Measurements from ENCODE around the gene PAM16. TPM values are rescaled to one million over a fixed set of nuclear protein-coding genes. Genes with fewer than 3 reads are reported as not detected.

Gene PAM16
- total and polyA plus RNA-seq, 9 of the 15 experiments (the other 6 are each of a cell fraction or from before 2014, with no cell fraction given): 38.7 to 273 (median 79.3) TPM

DNA sequence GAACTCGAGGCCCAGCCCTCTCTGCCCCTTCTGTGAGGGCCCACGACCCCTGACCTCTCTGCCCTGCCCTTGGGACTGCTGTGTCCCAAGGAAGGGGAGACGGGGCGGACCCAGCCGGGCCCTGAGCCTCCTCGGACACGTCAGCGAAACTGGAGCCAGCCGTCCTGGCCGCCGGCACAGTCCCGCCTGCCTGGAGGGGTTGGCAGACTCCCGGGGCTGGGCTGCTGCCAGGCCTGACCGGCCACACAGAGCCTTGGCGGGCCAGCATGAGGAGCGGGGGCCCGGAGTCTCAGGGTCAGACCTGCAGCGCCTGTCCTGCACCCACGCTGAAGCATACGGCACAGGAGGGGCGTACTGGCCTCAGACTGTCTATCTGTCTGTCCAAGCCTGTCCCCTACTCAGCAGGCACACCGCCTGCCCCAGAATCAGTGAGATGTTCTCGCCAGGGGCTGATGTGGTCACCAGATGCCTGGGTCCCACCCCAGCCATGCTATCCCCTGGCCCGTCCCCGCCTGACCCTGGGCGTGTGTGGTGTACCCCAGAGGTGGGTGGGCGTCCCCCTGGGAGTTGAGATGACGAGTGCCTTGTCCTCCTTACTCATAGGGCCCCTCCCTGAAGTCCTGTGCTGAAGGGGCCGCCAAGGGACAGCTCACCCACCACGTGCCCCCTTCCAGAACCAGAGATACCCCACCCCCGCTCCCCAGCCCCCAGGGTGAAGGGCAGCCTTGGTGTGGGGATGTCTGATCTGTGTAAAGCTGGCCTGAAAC lies 25.2 kb upstream of the PAM16 start:
- no peak overlapping the region for H3K4me3 ChIP-seq
- H3K9me1 ChIP-seq (ENCODE audit: control insufficient read depth, insufficient read depth, low read length): peaks cover 5% of the 10 kb centered on the region
- peaks cover 12% of the 10 kb centered on the region; the same call in 1 of the 3 replicates for H3K36me3 ChIP-seq (ENCODE audit: control insufficient read depth, insufficient read depth, low read length)
- 92% methylated on average over 12 of the region's 31 CpGs for WGBS (ENCODE audit: insufficient coverage, low coverage, missing lambda C conversion rate)
- H4K20me1 ChIP-seq (replicated peaks; ENCODE audit: control insufficient read depth, insufficient read depth, low read length): peaks cover 4% of the 10 kb centered on the region; the same call in 1 of the 2 replicates
- H3K27me3 ChIP-seq (ENCODE audit: control insufficient read depth in 2 of 2, insufficient read depth in 2 of 2, low read length in 2 of 2): no peaks in the 10 kb centered on the region
- peaks cover 14% of the 10 kb centered on the region for H3K79me2 ChIP-seq (ENCODE audit: control insufficient read depth, insufficient read depth, low read length)
- H3K27ac ChIP-seq (ENCODE audit: extremely low read depth, low read depth, low read length): no peak overlapping the region
- ChIA-PET CTCF (ENCODE audit: low intra/inter-chr PET ratio) (no interaction called here), POLR2A (interaction anchor here (0.6 kb wide), 1 partner anchor 123 kb away, joined by 3 read pairs; no protein-coding TSS in a partner anchor)
- intact Hi-C loops (cut with micrococcal nuclease) (no loop called here), in situ Hi-C loops (cut with MboI) (no loop called here)
- ATAC-seq (no peak), FAIRE-seq (no peak), DNase-seq (ENCODE audit: extremely low read depth in 1 of 4, low spot score in 3 of 4) (peak in 1 of 4 experiments; percentile 14)
- no peak overlapping the region for H3K4me2 ChIP-seq (ENCODE audit: insufficient read depth, low read length)
- peak overlapping the region in 1 of 2 experiments; percentile 39; a peak in 1 of 4 replicates for H3K9ac ChIP-seq (ENCODE audit: insufficient read depth in 1 of 2, low read depth in 2 of 2, low read length in 2 of 2)
- no TSS peak for BruUV-seq (replicated peaks)
- no peaks in the 10 kb centered on the region for H3K9me3 ChIP-seq (replicated peaks; ENCODE audit: control insufficient read depth, insufficient read depth, low read depth, low read length)
- TF ChIP-seq KDM2B (CRISPR knock-in tag; IDR thresholded peaks at IDR 0.05) (no peak), POLR2G (IDR thresholded peaks at IDR 0.05; ENCODE audit: low read depth, low read length) (peak; percentile 50; the same call in 1 of the 2 replicates), RBFOX2 (IDR thresholded peaks at IDR 0.05; ENCODE audit: low read depth, low read length) (0 out of 2 replicates have a peak, but pooled peaks have one; percentile 10), ZBTB1 (CRISPR knock-in tag; IDR thresholded peaks at IDR 0.05; ENCODE audit: borderline replicate concordance, low read depth) (no peak)
- TF ChIP-seq, protein P1, sequence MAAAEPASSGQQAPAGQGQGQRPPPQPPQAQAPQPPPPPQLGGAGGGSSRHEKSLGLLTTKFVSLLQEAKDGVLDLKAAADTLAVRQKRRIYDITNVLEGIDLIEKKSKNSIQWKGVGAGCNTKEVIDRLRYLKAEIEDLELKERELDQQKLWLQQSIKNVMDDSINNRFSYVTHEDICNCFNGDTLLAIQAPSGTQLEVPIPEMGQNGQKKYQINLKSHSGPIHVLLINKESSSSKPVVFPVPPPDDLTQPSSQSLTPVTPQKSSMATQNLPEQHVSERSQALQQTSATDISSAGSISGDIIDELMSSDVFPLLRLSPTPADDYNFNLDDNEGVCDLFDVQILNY (CRISPR knock-in tag; IDR thresholded peaks at IDR 0.05): no peak
- TF ChIP-seq, protein P2, sequence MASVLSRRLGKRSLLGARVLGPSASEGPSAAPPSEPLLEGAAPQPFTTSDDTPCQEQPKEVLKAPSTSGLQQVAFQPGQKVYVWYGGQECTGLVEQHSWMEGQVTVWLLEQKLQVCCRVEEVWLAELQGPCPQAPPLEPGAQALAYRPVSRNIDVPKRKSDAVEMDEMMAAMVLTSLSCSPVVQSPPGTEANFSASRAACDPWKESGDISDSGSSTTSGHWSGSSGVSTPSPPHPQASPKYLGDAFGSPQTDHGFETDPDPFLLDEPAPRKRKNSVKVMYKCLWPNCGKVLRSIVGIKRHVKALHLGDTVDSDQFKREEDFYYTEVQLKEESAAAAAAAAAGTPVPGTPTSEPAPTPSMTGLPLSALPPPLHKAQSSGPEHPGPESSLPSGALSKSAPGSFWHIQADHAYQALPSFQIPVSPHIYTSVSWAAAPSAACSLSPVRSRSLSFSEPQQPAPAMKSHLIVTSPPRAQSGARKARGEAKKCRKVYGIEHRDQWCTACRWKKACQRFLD (CRISPR knock-in tag; IDR thresholded peaks at IDR 0.05): no peak
- peaks cover 35 to 93% of the 10 kb centered on the region in 2 experiments for H3K4me1 ChIP-seq (replicated peaks in 1 of 2; ENCODE audit: control insufficient read depth in 2 of 2, insufficient read depth in 2 of 2, low read length in 2 of 2)
- H2AFZ ChIP-seq (ENCODE audit: low read depth, low read length): no peak overlapping the region

Measured in K562 (cell line).